ENCODE data around the gene ARL3. TPM values are rescaled to one million over a fixed set of nuclear protein-coding genes. Genes with fewer than 3 reads are reported as not detected.

Gene ARL3
- total RNA-seq, 1 experiment from 2014 or later, result 13.3 TPM

- no peak overlapping the region for H3K27ac ChIP-seq (ENCODE audit: low read depth, low read length)
- no peak overlapping the region for H3K4me2 ChIP-seq (ENCODE audit: low read length)
- intact Hi-C loops (cut with micrococcal nuclease), result no loop called here
- ATAC-seq (no peak), DNase-seq (ENCODE audit: low read depth, low spot score) (no peak)
- no peak overlapping the region for H2AFZ ChIP-seq (ENCODE audit: low read depth, low read length, poor library complexity, severe bottlenecking)
- H3K9ac ChIP-seq (ENCODE audit: low read length), result no peak overlapping the region
- H3K27me3 ChIP-seq (ENCODE audit: insufficient read depth, low read length), result no peaks in the 10 kb centered on the region
- peaks cover 5 to 25% of the 10 kb centered on the region in 2 experiments; a peak in 3 of 4 replicates for H3K36me3 ChIP-seq (ENCODE audit: control insufficient read depth in 1 of 2, insufficient read depth in 2 of 2, low read length in 2 of 2)
- RAD21 ChIA-PET (ENCODE audit: low non-redundant PET in 1 of 2, low total read pairs in 2 of 2, uncharacterized antibody in 2 of 2, unreplicated experiment in 2 of 2), result no interaction called here
- BruUV-seq (replicated peaks), result no TSS peak
- H3K4me3 ChIP-seq (replicated peaks in 1 of 2; ENCODE audit: low read depth in 1 of 2, low read length in 2 of 2), result no peak overlapping the region
- no peaks in the 10 kb centered on the region for H3K9me3 ChIP-seq (ENCODE audit: control insufficient read depth in 1 of 2, insufficient read depth in 1 of 2, low read depth in 1 of 2, low read length in 2 of 2)
- no peaks in the 10 kb centered on the region; the same call in 1 of the 2 replicates for H4K20me1 ChIP-seq (ENCODE audit: insufficient read depth)
- H3K9me2 ChIP-seq (ENCODE audit: insufficient read depth), result no peaks in the 10 kb centered on the region
- CTCF ChIA-PET, result interaction anchor here (1.1 kb wide), 1 partner anchor 29 kb away, joined by 3 read pairs; no protein-coding TSS in a partner anchor
- peaks cover 10 to 24% of the 10 kb centered on the region in 2 experiments for H3K4me1 ChIP-seq (ENCODE audit: control insufficient read depth in 1 of 2, insufficient read depth in 2 of 2, low read length in 2 of 2)
- H3K79me2 ChIP-seq (ENCODE audit: insufficient read depth, low read length), result peaks cover 85% of the 10 kb centered on the region
- POLR2A ChIA-PET, result no interaction called here
- no peak for TF ChIP-seq FOSL1 (IDR thresholded peaks at IDR 0.05; ENCODE audit: low read depth)
- no peak for TF ChIP-seq YY1 (IDR thresholded peaks at IDR 0.05; ENCODE audit: extremely low read depth, insufficient replicate concordance, low read depth, low read length)
- no peak for TF ChIP-seq SP1 (IDR thresholded peaks at IDR 0.05; ENCODE audit: low read depth)
- TF ChIP-seq, protein P1, sequence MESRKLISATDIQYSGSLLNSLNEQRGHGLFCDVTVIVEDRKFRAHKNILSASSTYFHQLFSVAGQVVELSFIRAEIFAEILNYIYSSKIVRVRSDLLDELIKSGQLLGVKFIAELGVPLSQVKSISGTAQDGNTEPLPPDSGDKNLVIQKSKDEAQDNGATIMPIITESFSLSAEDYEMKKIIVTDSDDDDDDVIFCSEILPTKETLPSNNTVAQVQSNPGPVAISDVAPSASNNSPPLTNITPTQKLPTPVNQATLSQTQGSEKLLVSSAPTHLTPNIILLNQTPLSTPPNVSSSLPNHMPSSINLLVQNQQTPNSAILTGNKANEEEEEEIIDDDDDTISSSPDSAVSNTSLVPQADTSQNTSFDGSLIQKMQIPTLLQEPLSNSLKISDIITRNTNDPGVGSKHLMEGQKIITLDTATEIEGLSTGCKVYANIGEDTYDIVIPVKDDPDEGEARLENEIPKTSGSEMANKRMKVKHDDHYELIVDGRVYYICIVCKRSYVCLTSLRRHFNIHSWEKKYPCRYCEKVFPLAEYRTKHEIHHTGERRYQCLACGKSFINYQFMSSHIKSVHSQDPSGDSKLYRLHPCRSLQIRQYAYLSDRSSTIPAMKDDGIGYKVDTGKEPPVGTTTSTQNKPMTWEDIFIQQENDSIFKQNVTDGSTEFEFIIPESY (IDR thresholded peaks at IDR 0.05; ENCODE audit: extremely low read depth, insufficient replicate concordance, low read length), result no peak
- no peak for TF ChIP-seq JUND (IDR thresholded peaks at IDR 0.05)
- TF ChIP-seq EZH2 (IDR thresholded peaks at IDR 0.05), result no peak
- TF ChIP-seq ZFX (IDR thresholded peaks at IDR 0.05), result no peak
- no peak for TF ChIP-seq ELF1 (IDR thresholded peaks at IDR 0.05; ENCODE audit: borderline replicate concordance, low read depth)
Measured at GRCh38 chr10:102650655-102651454, 63.3 kb downstream of the ARL3 start.

All from HCT116 (cell line).